ENCODE measurements around the gene UNC5CL.

GRCh38 chr6:41022294-41022693 lies 16.7 kb downstream of the UNC5CL start:
- TF ChIP-seq CTCF (conservative IDR thresholded peaks at IDR 0.05; ENCODE audit: low read length) (no peak), EZH2phosphoT487 (IDR thresholded peaks at IDR 0.05; ENCODE audit: borderline replicate concordance) (no peak)
